HG03196 (cell line): ENCODE data around the gene LDLRAD4.

ENCODE experiments used
- ATAC-seq: cut with Tn5 transposase; IDR thresholded peaks from one replicate; pipeline ENCODE4 v1.9.1; 2021; ENCODE audit not compliant: unreplicated experiment

Gene LDLRAD4

DNA sequence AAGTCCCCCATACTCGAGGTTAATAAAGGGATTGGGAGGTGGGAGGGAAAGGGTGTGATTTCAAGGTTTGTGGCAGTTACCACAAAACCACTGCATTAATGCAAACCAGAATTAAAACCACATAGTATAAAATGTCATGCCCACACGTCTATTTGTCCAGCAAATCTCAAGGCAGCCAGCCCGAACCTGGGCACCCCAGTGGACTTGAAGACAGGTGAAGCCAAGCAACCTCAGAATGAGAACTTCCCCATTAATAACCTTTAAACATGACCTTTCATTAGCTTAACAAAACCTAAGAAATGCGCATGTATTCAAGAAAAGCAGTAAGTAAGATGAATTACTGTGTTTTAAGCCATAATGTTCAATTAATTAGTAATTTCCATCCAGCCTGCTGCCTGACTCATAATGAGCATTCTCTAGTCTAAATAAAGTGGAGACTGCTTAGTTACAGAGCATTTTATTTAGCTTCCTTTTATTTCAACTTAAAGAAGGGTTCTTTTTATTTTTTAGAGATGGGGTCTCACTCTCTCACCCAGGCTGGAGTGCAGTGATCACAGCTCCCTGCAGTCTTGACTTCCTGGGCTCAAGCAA is 278.2 kb downstream of the LDLRAD4 start:
- ATAC-seq, result no peak

DNA sequence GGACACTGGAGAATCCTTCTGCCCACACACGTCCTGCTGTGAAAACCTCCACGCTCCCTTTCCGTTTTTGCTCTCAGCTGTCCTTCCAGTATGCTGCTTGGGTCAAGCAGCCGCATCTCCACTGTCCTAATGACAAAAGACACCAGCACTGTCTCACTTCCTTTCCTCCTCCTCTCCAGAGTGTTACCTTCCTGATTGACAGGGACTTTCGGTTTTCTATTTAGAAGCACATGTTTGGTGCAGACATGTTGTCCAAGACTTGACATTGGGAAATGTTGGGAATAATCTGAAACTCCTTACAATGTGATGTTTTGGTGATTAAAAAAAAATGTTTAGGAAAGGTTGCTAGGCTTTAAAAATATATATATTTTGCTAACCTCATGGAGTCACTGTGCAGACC is 281.2 kb downstream of the LDLRAD4 start:
- ATAC-seq, result no peak

GRCh38 chr18:13500227-13500865 is 281.8 kb downstream of the LDLRAD4 start:
- ATAC-seq, result no peak

GRCh38 chr18:13500869-13501542 is 282.4 kb downstream of the LDLRAD4 start:
- ATAC-seq, result no peak

DNA sequence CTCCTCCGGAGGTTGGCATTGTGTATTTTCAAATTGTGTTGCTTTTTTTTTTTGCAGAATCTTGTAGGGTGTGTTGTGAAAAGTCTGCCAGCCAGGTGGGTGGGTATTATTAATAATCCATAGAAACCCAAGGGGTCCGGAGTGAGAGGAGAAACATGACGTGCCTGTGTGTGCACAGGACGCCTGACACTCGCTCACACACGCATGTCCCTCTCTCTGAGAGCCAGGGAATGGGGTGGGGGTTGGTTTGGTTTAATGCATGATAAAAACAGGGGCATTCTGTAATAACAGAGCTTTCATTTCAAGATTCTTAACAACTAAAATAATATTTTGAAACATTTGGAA is 283.0 kb downstream of the LDLRAD4 start:
- ATAC-seq, result no peak

GRCh38 chr18:13501891-13502290 is 283.3 kb downstream of the LDLRAD4 start:
- ATAC-seq, result no peak

- ATAC-seq, result no peak
Observed at GRCh38 chr18:13502585-13502984, 284.0 kb downstream of the LDLRAD4 start.

DNA sequence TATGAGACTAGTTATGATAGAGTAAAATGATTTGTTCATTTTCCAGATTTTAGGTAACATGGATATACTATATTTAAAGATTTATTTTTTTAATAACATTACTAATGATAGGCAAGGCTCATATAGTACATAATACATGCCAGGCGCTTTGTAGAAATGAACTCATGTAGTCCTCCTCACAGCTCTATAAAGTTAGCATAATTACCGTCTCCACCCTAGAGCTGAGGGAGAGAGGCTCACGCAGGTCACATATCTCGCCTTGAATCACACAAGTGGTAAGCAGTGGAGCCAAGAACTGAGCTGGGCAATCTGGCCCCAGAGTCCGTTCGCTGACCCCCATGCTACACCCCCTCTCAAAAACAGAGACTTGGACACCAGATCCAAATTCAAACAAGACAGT is 285.3 kb downstream of the LDLRAD4 start:
- no peak for ATAC-seq

GRCh38 chr18:13505780-13506345 is 287.3 kb downstream of the LDLRAD4 start:
- ATAC-seq, result no peak

GRCh38 chr18:13510594-13510993 is 292.0 kb downstream of the LDLRAD4 start:
- ATAC-seq, result no peak

GRCh38 chr18:13511961-13512577 is 293.5 kb downstream of the LDLRAD4 start:
- ATAC-seq, result no peak

DNA sequence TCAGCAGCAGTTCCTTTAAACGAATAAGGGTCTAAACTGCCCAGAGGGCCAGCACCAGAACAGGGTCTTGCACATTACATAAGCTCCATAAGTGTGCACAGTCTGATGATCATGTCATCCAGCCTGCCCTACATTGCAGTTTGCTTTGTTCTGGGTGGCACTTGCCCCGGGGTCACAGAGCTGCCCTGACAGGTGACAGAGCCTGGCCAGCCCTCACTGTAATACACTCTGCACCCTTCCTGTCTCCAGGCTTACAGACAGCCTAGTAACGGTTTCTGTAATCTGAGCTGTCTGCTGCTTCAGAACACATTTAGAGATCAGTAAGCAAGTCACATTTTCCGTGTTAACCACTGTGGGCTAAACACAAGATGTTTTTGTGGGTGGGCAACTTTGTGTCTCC is 294.5 kb downstream of the LDLRAD4 start:
- no peak for ATAC-seq

DNA sequence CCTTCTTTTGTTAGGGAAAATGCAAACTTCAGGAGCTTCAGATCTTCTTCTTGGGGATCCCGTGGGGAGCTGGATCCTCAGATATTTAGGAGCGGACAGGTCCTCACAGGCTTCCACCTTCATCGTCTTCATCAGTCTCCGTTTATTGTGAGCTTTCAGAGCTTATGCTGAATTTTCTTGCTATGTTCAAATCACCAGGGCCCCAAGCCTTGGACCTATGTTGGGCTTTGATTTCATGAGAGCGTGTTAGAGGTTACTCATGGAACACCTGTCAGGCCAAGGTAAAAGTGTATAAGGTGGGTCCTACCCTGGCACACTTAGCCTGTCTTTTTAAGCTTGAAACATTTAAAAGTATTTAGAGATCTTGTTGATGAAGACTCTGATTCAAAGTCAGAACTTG is 294.9 kb downstream of the LDLRAD4 start:
- ATAC-seq, result no peak

DNA sequence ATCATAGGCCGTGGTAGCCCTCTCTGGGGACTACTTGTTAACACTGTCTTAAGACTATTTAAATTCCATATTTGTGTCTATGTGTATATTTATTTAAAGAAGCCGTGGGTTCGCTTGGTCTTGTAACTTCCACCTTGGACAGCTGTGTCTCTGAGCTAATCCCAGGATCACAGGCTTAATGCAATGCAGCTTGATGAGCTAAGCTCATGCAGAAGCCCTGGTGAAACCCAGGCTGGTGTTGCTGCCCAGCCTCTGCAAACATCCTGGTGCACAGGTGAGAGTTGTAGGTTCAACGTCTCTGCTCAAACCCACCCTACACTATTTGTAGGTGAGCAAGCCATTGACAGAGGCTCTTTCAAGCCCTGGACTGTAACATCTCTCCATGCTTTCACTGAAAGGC is 296.0 kb downstream of the LDLRAD4 start:
- no peak for ATAC-seq

DNA sequence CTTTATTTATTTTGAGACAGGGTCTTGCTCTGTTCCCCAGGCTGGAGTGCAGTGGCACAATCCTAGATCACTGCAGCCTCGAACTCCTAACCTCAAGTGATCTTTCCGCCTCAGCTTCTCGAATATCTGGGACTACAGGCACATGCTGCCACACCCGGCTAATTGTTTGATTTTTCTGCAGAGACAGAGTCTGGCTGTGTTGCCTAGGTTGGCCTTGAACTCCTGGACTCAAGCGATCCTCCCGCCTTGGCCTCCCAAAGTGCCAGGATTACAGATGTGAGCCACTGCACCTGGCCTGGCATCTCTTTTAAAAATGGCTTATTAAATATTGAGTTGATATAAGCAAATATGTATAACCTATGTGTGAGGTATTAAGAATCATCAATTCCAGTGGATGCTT is 298.3 kb downstream of the LDLRAD4 start:
- no peak for ATAC-seq

DNA sequence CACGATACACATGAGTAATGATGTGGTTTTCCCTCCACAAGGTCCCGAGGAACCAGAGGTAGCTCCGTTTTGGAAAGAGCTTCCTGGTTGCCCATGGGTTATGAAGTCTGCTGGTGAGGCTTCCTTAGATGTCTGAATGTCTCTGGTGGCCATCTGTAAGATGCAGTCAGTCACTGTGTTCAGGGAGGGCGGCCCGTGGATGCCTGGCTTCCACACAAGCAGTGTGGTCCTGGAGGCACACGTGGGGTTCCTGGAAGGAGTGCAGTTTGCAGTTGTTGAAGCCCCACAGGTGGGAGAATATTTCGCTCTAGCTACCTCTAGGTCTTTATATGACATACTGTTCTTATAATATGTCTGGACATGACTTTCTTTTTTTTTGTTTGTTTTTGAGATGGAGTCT is 298.8 kb downstream of the LDLRAD4 start:
- ATAC-seq, result no peak

- no peak for ATAC-seq
Observed at GRCh38 chr18:13518382-13518781, 299.8 kb downstream of the LDLRAD4 start.

- ATAC-seq, result no peak
Observed at GRCh38 chr18:13520306-13520705, 301.7 kb downstream of the LDLRAD4 start.

- ATAC-seq, result no peak
Observed at GRCh38 chr18:13520741-13521140, 302.2 kb downstream of the LDLRAD4 start.

DNA sequence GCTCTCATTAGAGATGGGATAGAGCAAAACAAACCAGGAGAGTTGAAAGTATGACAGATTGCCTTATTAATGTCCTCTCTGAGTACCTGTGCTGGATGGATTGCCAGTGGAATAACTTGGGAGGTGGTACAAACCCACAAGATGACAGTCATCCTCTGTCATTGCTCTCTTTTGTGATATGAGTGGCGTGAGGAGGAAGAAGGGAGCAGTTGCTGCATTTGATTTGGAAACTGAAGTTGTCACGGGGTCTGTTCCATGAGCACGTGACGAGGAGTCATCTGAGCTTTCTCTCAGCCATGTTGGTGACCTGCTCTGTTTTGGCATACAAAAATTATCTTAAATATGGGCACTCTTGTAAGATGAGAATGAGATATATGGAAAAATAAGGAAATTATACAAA is 302.9 kb downstream of the LDLRAD4 start:
- ATAC-seq, result no peak

- ATAC-seq, result no peak
Observed at GRCh38 chr18:13522256-13522655, 303.7 kb downstream of the LDLRAD4 start.
